MCF 10A (cell line): ENCODE results near the gene SP6. TPM values are rescaled to one million over a fixed set of nuclear protein-coding genes. Genes with fewer than 3 reads are reported as not detected.

Experiments used
- BruUV-seq: library from RNA; stranded (reverse); fragments of 400-500 nt; replicated peaks from 2 replicates; lab custom pipeline; 2021; lab: Mats Ljungman, UMichigan
- CTCF ChIA-PET: fragments of 300-600 bp; sonication (Branson Sonifier 250); formaldehyde crosslinking; extraction: SDS; loops from one replicate; lab custom pipeline; 2021; ENCODE audit warnings: antibody characterized with exemption, inconsistent platforms; lab: Yijun Ruan, JAX
- POLR2A ChIA-PET: fragments of 300-600, 350-650 bp; sonication (Branson Sonifier 250); formaldehyde crosslinking; extraction: SDS; loops from one replicate; lab custom pipeline; 2020; ENCODE audit warnings: antibody characterized with exemption, inconsistent platforms; lab: Yijun Ruan, JAX
- DNase-seq: peaks from one replicate; pipeline ENCODE4 v3.0.0-alpha.2; 2018; ENCODE audit not compliant: unreplicated experiment
- H3K27ac Mint-ChIP-seq: one replicate; pipeline ENCODE4 v1.8.0; 2022; ENCODE audit warnings: mild to moderate bottlenecking, low read depth, mixed read lengths; ENCODE audit not compliant: unreplicated experiment
- H3K27me3 Mint-ChIP-seq: one replicate; pipeline ENCODE4 v1.8.0; 2022; ENCODE audit warnings: mixed read lengths; ENCODE audit not compliant: insufficient read depth, unreplicated experiment
- H3K36me3 Mint-ChIP-seq: one replicate; pipeline ENCODE4 v1.8.0; 2022; ENCODE audit warnings: mild to moderate bottlenecking, moderate library complexity, mixed read lengths; ENCODE audit not compliant: insufficient read depth, unreplicated experiment
- H3K4me1 Mint-ChIP-seq: one replicate; pipeline ENCODE4 v1.8.0; 2022; ENCODE audit warnings: mixed read lengths; ENCODE audit not compliant: insufficient read depth, unreplicated experiment
- H3K4me3 Mint-ChIP-seq: one replicate; pipeline ENCODE4 v1.8.0; 2022; ENCODE audit warnings: mild to moderate bottlenecking, moderate library complexity, mixed read lengths; ENCODE audit not compliant: unreplicated experiment
- H3K9me3 Mint-ChIP-seq: one replicate; pipeline ENCODE4 v1.8.0; 2022; ENCODE audit warnings: mixed read lengths; ENCODE audit not compliant: unreplicated experiment
- intact Hi-C: fragments of 100-400 bp; cut with micrococcal nuclease; formaldehyde crosslinking; loops from 2 replicates; pipeline ENCODE4 v1.14.1; 2022
- total RNA-seq: library from RNA; stranded (reverse); gene quantifications from 2 replicates; pipeline ENCODE4 v1.2.3, GENCODE V29; 2022
- TF ChIP-seq, protein P1 (sequence below): fragments of 200-600 bp; IDR thresholded peaks from one replicate; pipeline ENCODE4 v1.8.0; 2022; ENCODE audit warnings: antibody characterized with exemption, mild to moderate bottlenecking; ENCODE audit not compliant: unreplicated experiment

Gene SP6
- total RNA-seq, 1 experiment from 2014 or later, result 1.5 TPM

DNA sequence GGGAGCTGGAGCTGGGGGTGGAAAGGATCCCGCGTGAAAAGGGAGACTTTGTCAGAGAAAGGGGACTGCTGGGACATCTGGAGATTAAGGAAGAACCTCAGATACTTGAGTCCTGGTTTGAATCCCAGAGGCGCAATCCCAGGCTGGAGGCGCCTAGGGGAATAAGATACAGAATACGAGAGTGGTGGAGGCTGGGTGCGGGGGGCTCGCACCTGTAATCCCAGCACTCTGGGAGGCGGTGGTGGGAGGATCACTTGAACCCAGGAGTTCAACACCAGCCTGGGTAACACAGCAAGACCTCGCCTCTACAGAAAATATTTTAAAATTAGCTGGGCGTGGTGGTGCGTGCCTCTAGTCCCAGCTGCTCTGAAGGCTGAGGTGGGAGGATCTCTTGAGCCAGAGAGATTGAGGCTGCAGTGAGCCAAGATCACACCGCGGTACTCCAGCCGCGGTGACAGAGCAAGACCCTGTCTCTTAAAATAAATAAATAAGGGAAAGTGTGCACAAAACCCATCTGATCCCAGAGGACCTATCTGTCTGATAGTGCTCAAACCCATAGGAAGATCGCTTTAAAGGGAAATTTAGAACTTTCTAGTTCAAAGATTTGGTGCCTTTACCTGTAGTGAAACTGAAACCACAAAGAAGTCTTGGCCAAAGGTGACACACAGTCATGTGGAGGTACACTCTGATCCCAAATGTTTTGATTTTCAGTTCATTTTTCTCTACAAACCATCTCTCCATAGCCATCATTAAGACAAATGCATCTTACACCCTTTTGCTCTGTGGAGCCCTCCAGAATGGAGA lies 9.3 kb downstream of the SP6 start:
- Mint-ChIP-seq H3K27ac (peak overlapping the region; percentile 65), H3K4me3 (peak overlapping the region; percentile 81), H3K36me3 (no peaks in the 10 kb centered on the region), H3K9me3 (no peaks in the 10 kb centered on the region), H3K4me1 (peaks cover 7% of the 10 kb centered on the region), H3K27me3 (no peaks in the 10 kb centered on the region)
- TF ChIP-seq, protein P1, sequence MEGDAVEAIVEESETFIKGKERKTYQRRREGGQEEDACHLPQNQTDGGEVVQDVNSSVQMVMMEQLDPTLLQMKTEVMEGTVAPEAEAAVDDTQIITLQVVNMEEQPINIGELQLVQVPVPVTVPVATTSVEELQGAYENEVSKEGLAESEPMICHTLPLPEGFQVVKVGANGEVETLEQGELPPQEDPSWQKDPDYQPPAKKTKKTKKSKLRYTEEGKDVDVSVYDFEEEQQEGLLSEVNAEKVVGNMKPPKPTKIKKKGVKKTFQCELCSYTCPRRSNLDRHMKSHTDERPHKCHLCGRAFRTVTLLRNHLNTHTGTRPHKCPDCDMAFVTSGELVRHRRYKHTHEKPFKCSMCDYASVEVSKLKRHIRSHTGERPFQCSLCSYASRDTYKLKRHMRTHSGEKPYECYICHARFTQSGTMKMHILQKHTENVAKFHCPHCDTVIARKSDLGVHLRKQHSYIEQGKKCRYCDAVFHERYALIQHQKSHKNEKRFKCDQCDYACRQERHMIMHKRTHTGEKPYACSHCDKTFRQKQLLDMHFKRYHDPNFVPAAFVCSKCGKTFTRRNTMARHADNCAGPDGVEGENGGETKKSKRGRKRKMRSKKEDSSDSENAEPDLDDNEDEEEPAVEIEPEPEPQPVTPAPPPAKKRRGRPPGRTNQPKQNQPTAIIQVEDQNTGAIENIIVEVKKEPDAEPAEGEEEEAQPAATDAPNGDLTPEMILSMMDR, result no peak
- no peak for DNase-seq
- POLR2A ChIA-PET, result interaction anchor here (0.5 to 8.0 kb wide), 14 partner anchors 8 to 266 kb away, joined by 3 to 178 read pairs (median 4); partner anchors contain the start of genes LRRC46, MRPL10, NFE2L1 and PNPO
- CTCF ChIA-PET, result interaction anchor here (0.6 to 18.5 kb wide), 26 partner anchors 8 to 301 kb away, joined by 3 to 523 read pairs (median 4); partner anchors contain the start of genes CDK5RAP3, LRRC46, MRPL10 and PNPO
- intact Hi-C loops, result no loop called here
- BruUV-seq, result no TSS peak

GRCh38 chr17:47840742-47841487 lies 10.0 kb downstream of the SP6 start, which contains the start of gene SCRN2:
TSS of gene SCRN2 (minus strand) at chr17:47841273. CDS start at chr17:47840843, 430 bp downstream.
- BruUV-seq, result TSS peak; percentile 45
- TF ChIP-seq, protein P1, result peak; percentile 99
- Mint-ChIP-seq H3K27me3 (no peaks in the 10 kb centered on the region), H3K27ac (peak within 1 kb of the TSS; percentile 65), H3K4me1 (peaks cover 7% of the 10 kb centered on the region), H3K36me3 (no peaks in the 10 kb centered on the region), H3K9me3 (no peaks in the 10 kb centered on the region), H3K4me3 (peak within 1 kb of the TSS; percentile 81)
- intact Hi-C loops, result no loop called here
- peak; percentile 88 for DNase-seq
- ChIA-PET CTCF (interaction anchor here (0.6 to 18.5 kb wide), 23 partner anchors 9 to 301 kb away, joined by 3 to 523 read pairs (median 4); partner anchors contain the start of genes CDK5RAP3, LRRC46, MRPL10 and PNPO), POLR2A (interaction anchor here (0.5 to 8.0 kb wide), 16 partner anchors 9 to 709 kb away, joined by 3 to 178 read pairs (median 4); partner anchors contain the start of genes LRRC46, MRPL10, NFE2L1 and PNPO)

DNA sequence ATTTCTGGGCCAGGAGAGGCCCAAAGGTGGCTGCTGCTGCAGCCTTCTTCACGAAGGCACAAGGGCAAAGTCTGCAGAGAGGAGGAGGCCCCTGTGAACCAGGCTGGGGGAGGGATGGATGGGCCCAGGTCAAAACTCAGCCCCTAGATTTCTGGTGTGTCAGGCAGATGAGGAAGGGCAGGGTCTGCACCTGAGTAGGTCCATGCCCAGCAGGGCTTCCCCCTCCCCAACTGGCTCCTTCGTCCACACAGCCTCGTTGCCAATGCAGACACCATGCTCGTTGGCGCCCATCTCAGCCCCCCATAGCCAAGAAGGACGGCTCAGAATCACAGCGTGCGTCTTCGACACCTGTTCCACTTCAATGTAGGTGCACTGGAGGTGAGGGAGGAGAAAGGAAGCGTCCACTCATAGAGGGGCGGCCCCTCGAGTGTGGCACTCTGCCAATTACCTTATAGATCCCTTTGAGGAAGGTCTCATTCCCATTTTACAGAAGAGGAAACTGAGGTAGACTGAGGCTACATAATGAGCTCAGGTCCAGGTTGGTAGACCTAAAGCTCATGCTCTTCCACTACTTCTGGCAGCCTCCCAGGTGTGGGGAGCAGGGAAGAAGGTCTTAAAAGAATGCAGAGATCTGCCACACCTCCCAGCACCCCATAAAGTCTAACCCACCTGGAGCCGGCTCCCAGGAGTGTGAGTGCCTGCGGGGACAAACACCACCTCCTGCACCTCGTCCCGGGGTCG lies 10.8 kb downstream of the SP6 start:
- Mint-ChIP-seq H3K4me3 (peak overlapping the region; percentile 81), H3K36me3 (no peaks in the 10 kb centered on the region), H3K27me3 (no peaks in the 10 kb centered on the region), H3K27ac (peak overlapping the region; percentile 65), H3K4me1 (peaks cover 7% of the 10 kb centered on the region), H3K9me3 (no peaks in the 10 kb centered on the region)
- no peak for DNase-seq
- TF ChIP-seq, protein P1, result no peak
- no TSS peak for BruUV-seq
- ChIA-PET CTCF (interaction anchor here (0.6 to 18.5 kb wide), 11 partner anchors 9 to 1653 kb away, joined by 3 to 523 read pairs (median 7); partner anchors contain the start of genes LRRC46, MRPL10, PNPO and SP2), POLR2A (interaction anchor here (0.5 to 8.0 kb wide), 9 partner anchors 9 to 708 kb away, joined by 3 to 178 read pairs (median 4); partner anchors contain the start of genes LRRC46, MRPL10, PNPO and PRR15L)
- intact Hi-C loops, result no loop called here
